Glutamatergic neuron (in vitro differentiated cells): ENCODE results near the gene COG2. TPM values are rescaled to one million over a fixed set of nuclear protein-coding genes. Genes with fewer than 3 reads are reported as not detected.
A peak's percentile ranks its signal among the peaks of the same experiment; 100 is the strongest.

Experiments
- DNase-seq: peaks from one replicate; pipeline ENCODE4 v3.0.0; 2022
- H3K27ac Mint-ChIP-seq: one replicate; pipeline ENCODE4 v1.8.0; 2020; ENCODE audit warnings: mild to moderate bottlenecking, mixed read lengths, inconsistent platforms; ENCODE audit not compliant: unreplicated experiment
- H3K27me3 Mint-ChIP-seq: one replicate; pipeline ENCODE4 v1.8.0; 2020; ENCODE audit warnings: mild to moderate bottlenecking, moderate library complexity, mixed read lengths, inconsistent platforms; ENCODE audit not compliant: unreplicated experiment
- H3K36me3 Mint-ChIP-seq: one replicate; pipeline ENCODE4 v1.8.0; 2020; ENCODE audit warnings: mild to moderate bottlenecking, mixed read lengths, inconsistent platforms; ENCODE audit not compliant: unreplicated experiment
- H3K4me1 Mint-ChIP-seq: one replicate; pipeline ENCODE4 v1.8.0; 2020; ENCODE audit warnings: mild to moderate bottlenecking, low read depth, mixed read lengths, inconsistent platforms; ENCODE audit not compliant: unreplicated experiment
- H3K4me3 Mint-ChIP-seq: one replicate; pipeline ENCODE4 v1.8.0; 2020; ENCODE audit warnings: mild to moderate bottlenecking, mixed read lengths, inconsistent platforms; ENCODE audit not compliant: unreplicated experiment
- H3K9me3 Mint-ChIP-seq: one replicate; pipeline ENCODE4 v1.8.0; 2020; ENCODE audit warnings: mild to moderate bottlenecking, moderate library complexity, mixed read lengths, inconsistent platforms; ENCODE audit not compliant: unreplicated experiment
- CTCF ChIP-seq: fragments of 200-600 bp; sonication (generic); IDR thresholded peaks from one replicate; pipeline ENCODE4 v1.5.0; 2021; ENCODE audit not compliant: partially characterized antibody, unreplicated experiment
- total RNA-seq: library from RNA; stranded (reverse); fragmentation: NEBNext Ultra II Directional; extraction: Animal tissue kit (Norgen Biotek cat#: 25700); gene quantifications from one replicate; pipeline ENCODE4 v1.2.1, GENCODE V29; 2021; ENCODE audit not compliant: unreplicated experiment

Gene COG2
- total RNA-seq, 1 donor from 2014 or later = 29.0 TPM

GRCh38 chr1:230633469-230633868, 8.8 kb upstream of the COG2 start:
- Mint-ChIP-seq H3K4me3 (no peak overlapping the region), H3K27ac (no peak overlapping the region), H3K9me3 (no peaks in the 10 kb centered on the region), H3K4me1 (peaks cover 4% of the 10 kb centered on the region), H3K27me3 (no peaks in the 10 kb centered on the region), H3K36me3 (no peaks in the 10 kb centered on the region)
- no peak for DNase-seq
- no peak for TF ChIP-seq CTCF

- H3K36me3 Mint-ChIP-seq = no peaks in the 10 kb centered on the region
- H3K9me3 Mint-ChIP-seq = no peaks in the 10 kb centered on the region
- peaks cover 4% of the 10 kb centered on the region for H3K4me1 Mint-ChIP-seq
- DNase-seq = no peak
- TF ChIP-seq CTCF = no peak
- no peak overlapping the region for H3K27ac Mint-ChIP-seq
- H3K4me3 Mint-ChIP-seq = no peak overlapping the region
- no peaks in the 10 kb centered on the region for H3K27me3 Mint-ChIP-seq
Measured at GRCh38 chr1:230634384-230634783, 7.9 kb upstream of the COG2 start.

GRCh38 chr1:230636575-230637148, 5.6 kb upstream of the COG2 start:
- Mint-ChIP-seq H3K9me3 (peaks cover 1% of the 10 kb centered on the region), H3K36me3 (no peaks in the 10 kb centered on the region), H3K4me3 (no peak overlapping the region), H3K4me1 (peaks cover 4% of the 10 kb centered on the region), H3K27me3 (peaks cover 3% of the 10 kb centered on the region), H3K27ac (no peak overlapping the region)
- no peak for TF ChIP-seq CTCF
- no peak for DNase-seq

- DNase-seq = no peak
- no peak overlapping the region for H3K4me3 Mint-ChIP-seq
- H3K36me3 Mint-ChIP-seq = no peaks in the 10 kb centered on the region
- H3K9me3 Mint-ChIP-seq = peaks cover 1% of the 10 kb centered on the region
- no peak overlapping the region for H3K27ac Mint-ChIP-seq
- peaks cover 5% of the 10 kb centered on the region for H3K27me3 Mint-ChIP-seq
- H3K4me1 Mint-ChIP-seq = peaks cover 7% of the 10 kb centered on the region
- no peak for TF ChIP-seq CTCF
Measured at GRCh38 chr1:230639714-230640209, 2.5 kb upstream of the COG2 start.

- DNase-seq = no peak
- Mint-ChIP-seq H3K27ac (no peak overlapping the region), H3K4me1 (peaks cover 7% of the 10 kb centered on the region), H3K36me3 (peaks cover 5% of the 10 kb centered on the region), H3K9me3 (peaks cover 3% of the 10 kb centered on the region), H3K27me3 (peaks cover 5% of the 10 kb centered on the region), H3K4me3 (peak overlapping the region; percentile 96)
- no peak for TF ChIP-seq CTCF
Measured at GRCh38 chr1:230641346-230641745, 935 bp upstream of the COG2 start.
